ENCODE measurements around the gene RAPH1.

- TF ChIP-seq CTCF (IDR thresholded peaks at IDR 0.05): no peak
- no peak for TF ChIP-seq POLR2A (IDR thresholded peaks at IDR 0.05)
- TF ChIP-seq EP300 (IDR thresholded peaks at IDR 0.05): no peak
These were observed 121.3 kb downstream of the RAPH1 start for GRCh38 chr2:203413796-203414195.
